ENCODE measurements around the gene PLEKHA1.

Gene PLEKHA1

GRCh38 chr10:122454603-122455080 lies 80.1 kb downstream of the PLEKHA1 start, which contains the start of gene ARMS2:
ARMS2 (plus strand) TSS chr10:122454653; CDS start chr10:122454728, 75 bp downstream.
- Histone ChIP-seq H3K9me3 (ENCODE audit: low read length) (0 out of 2 replicates have a peak, but pooled peaks cover 2% of the 10 kb centered on the region), H3K4me1 (ENCODE audit: insufficient read depth, low read length, severe bottlenecking) (no peaks in the 10 kb centered on the region), H3K27ac (ENCODE audit: low read depth, low read length, poor library complexity, severe bottlenecking) (no peak within 1 kb of the TSS), H3K4me3 (ENCODE audit: low read depth, low read length, poor library complexity, severe bottlenecking) (no peak within 1 kb of the TSS), H3K36me3 (ENCODE audit: insufficient read depth, low read length) (no peaks in the 10 kb centered on the region), H3K9me2 (ENCODE audit: low read depth, low read length) (no peaks in the 10 kb centered on the region), H3K9ac (ENCODE audit: low read length) (no peak within 1 kb of the TSS), H3K27me3 (ENCODE audit: insufficient read depth, low read length) (no peaks in the 10 kb centered on the region; the same call in 1 of the 2 replicates), H2AFZ (ENCODE audit: low read length) (no peak within 1 kb of the TSS), H4K20me1 (ENCODE audit: insufficient read depth, low read length) (no peaks in the 10 kb centered on the region), H3K4me2 (ENCODE audit: low read length) (no peak within 1 kb of the TSS), H3K79me2 (ENCODE audit: insufficient read depth, low read length) (no peaks in the 10 kb centered on the region), H3F3A (ENCODE audit: insufficient read depth, low read length) (no peaks in the 10 kb centered on the region)
- TF ChIP-seq EZH2 (IDR thresholded peaks at IDR 0.05; ENCODE audit: borderline replicate concordance, low read length) (no peak), CTCF (IDR thresholded peaks at IDR 0.05; ENCODE audit: low read length) (no peak)

GRCh38 chr10:122455376-122456079 lies 81.0 kb downstream of the PLEKHA1 start:
- Histone ChIP-seq H3K27ac (ENCODE audit: low read depth, low read length, poor library complexity, severe bottlenecking) (no peak overlapping the region), H3K4me2 (ENCODE audit: low read length) (no peak overlapping the region), H3K4me1 (ENCODE audit: insufficient read depth, low read length, severe bottlenecking) (no peaks in the 10 kb centered on the region), H3K9me2 (ENCODE audit: low read depth, low read length) (no peaks in the 10 kb centered on the region), H3K9me3 (ENCODE audit: low read length) (0 out of 2 replicates have a peak, but pooled peaks cover 2% of the 10 kb centered on the region), H3K4me3 (ENCODE audit: low read depth, low read length, poor library complexity, severe bottlenecking) (no peak overlapping the region), H3F3A (ENCODE audit: insufficient read depth, low read length) (no peaks in the 10 kb centered on the region), H3K9ac (ENCODE audit: low read length) (no peak overlapping the region), H3K79me2 (ENCODE audit: insufficient read depth, low read length) (no peaks in the 10 kb centered on the region), H3K27me3 (ENCODE audit: insufficient read depth, low read length) (no peaks in the 10 kb centered on the region; the same call in 1 of the 2 replicates), H3K36me3 (ENCODE audit: insufficient read depth, low read length) (no peaks in the 10 kb centered on the region), H2AFZ (ENCODE audit: low read length) (no peak overlapping the region), H4K20me1 (ENCODE audit: insufficient read depth, low read length) (no peaks in the 10 kb centered on the region)
- TF ChIP-seq CTCF (IDR thresholded peaks at IDR 0.05; ENCODE audit: low read length) (no peak), EZH2 (IDR thresholded peaks at IDR 0.05; ENCODE audit: borderline replicate concordance, low read length) (no peak)

GRCh38 chr10:122457934-122458333 lies 83.4 kb downstream of the PLEKHA1 start:
- no peaks in the 10 kb centered on the region for H3K9me2 ChIP-seq (ENCODE audit: low read depth, low read length)
- H3K27me3 ChIP-seq (ENCODE audit: insufficient read depth, low read length): no peaks in the 10 kb centered on the region; the same call in 1 of the 2 replicates
- no peaks in the 10 kb centered on the region for H3K9me3 ChIP-seq (ENCODE audit: low read length)
- no peaks in the 10 kb centered on the region for H3F3A ChIP-seq (ENCODE audit: insufficient read depth, low read length)
- H2AFZ ChIP-seq (ENCODE audit: low read length): no peak overlapping the region
- no peak overlapping the region for H3K9ac ChIP-seq (ENCODE audit: low read length)
- H4K20me1 ChIP-seq (ENCODE audit: insufficient read depth, low read length): no peaks in the 10 kb centered on the region
- no peaks in the 10 kb centered on the region for H3K79me2 ChIP-seq (ENCODE audit: insufficient read depth, low read length)
- H3K36me3 ChIP-seq (ENCODE audit: insufficient read depth, low read length): no peaks in the 10 kb centered on the region
- no peak overlapping the region for H3K4me2 ChIP-seq (ENCODE audit: low read length)
- no peak overlapping the region for H3K4me3 ChIP-seq (ENCODE audit: low read depth, low read length, poor library complexity, severe bottlenecking)
- H3K27ac ChIP-seq (ENCODE audit: low read depth, low read length, poor library complexity, severe bottlenecking): no peak overlapping the region
- no peak for TF ChIP-seq CTCF (IDR thresholded peaks at IDR 0.05; ENCODE audit: low read length)
- TF ChIP-seq EZH2 (IDR thresholded peaks at IDR 0.05; ENCODE audit: borderline replicate concordance, low read length): no peak
- H3K4me1 ChIP-seq (ENCODE audit: insufficient read depth, low read length, severe bottlenecking): no peaks in the 10 kb centered on the region

All from OCI-LY1 (cell line).